IPS-20b (cell line): ENCODE data around the gene MDC1.

Source experiments
- H3K27ac ChIP-seq: one replicate; pipeline ENCODE4 v1.5.1; 2013; ENCODE audit warnings: low read length
- H3K27me3 ChIP-seq: 2 replicates; pipeline ENCODE4 v1.6.1; 2013; ENCODE audit warnings: mild to moderate bottlenecking, low read length, inconsistent platforms; ENCODE audit not compliant: insufficient read depth
- H3K36me3 ChIP-seq: 2 replicates; pipeline ENCODE4 v1.6.1; 2013; ENCODE audit warnings: low read depth, mild to moderate bottlenecking, inconsistent platforms, low read length, moderate library complexity; ENCODE audit not compliant: insufficient read depth
- H3K4me1 ChIP-seq: 2 replicates; pipeline ENCODE4 v1.6.1; 2013; ENCODE audit warnings: mild to moderate bottlenecking, control low read depth, inconsistent platforms, low read length, moderate library complexity; ENCODE audit not compliant: insufficient read depth
- H3K4me3 ChIP-seq: 2 replicates; pipeline ENCODE4 v1.5.1; 2013; ENCODE audit warnings: mild to moderate bottlenecking, low read length, inconsistent platforms
- H3K9ac ChIP-seq: 2 replicates; pipeline ENCODE4 v1.6.1; 2013; ENCODE audit warnings: low read depth, mild to moderate bottlenecking, inconsistent platforms, low read length, moderate library complexity
- H3K9me3 ChIP-seq: 2 replicates; pipeline ENCODE4 v1.6.1; 2013; ENCODE audit warnings: mild to moderate bottlenecking, low read depth, low read length, inconsistent platforms; ENCODE audit not compliant: insufficient read depth

Gene MDC1

GRCh38 chr6:30654798-30655742, 62.0 kb downstream of the MDC1 start:
- Histone ChIP-seq H3K27ac (no peak overlapping the region), H3K36me3 (peaks cover 89% of the 10 kb centered on the region), H3K9me3 (no peaks in the 10 kb centered on the region), H3K9ac (no peak overlapping the region), H3K27me3 (no peaks in the 10 kb centered on the region), H3K4me1 (no peaks in the 10 kb centered on the region), H3K4me3 (no peak overlapping the region)

GRCh38 chr6:30651143-30651542, 65.9 kb downstream of the MDC1 start:
- Histone ChIP-seq H3K27ac (no peak overlapping the region), H3K27me3 (no peaks in the 10 kb centered on the region), H3K4me3 (no peak overlapping the region), H3K4me1 (peaks cover under 1% of the 10 kb centered on the region; the same call in 1 of the 2 replicates), H3K9ac (no peak overlapping the region), H3K9me3 (no peaks in the 10 kb centered on the region), H3K36me3 (peaks cover 60% of the 10 kb centered on the region)
